Prostate gland (tissue), 2 donors: ENCODE measurements around the gene SLC22A3. TPM values are rescaled to one million over a fixed set of nuclear protein-coding genes. Genes with fewer than 3 reads are reported as not detected.
"Not testable (repeated sequence)": the region's sequence is repeated elsewhere in the genome, so short reads cannot be mapped to it uniquely, and the experiment has no call there.

Source experiments
- DNase-seq: peaks from one replicate; pipeline ENCODE4 v3.0.0-alpha.2; 2019; ENCODE audit warnings: low spot score
- H3K27ac ChIP-seq, 2 donors: fragments of 200-600 bp; sonication (generic); 2 replicates each; pipeline ENCODE4 v1.5.1; 2017 to 2019
- H3K27me3 ChIP-seq: fragments of 200-600 bp; sonication (generic); replicated peaks from 2 replicates; pipeline ENCODE4 v1.5.1; 2019; ENCODE audit not compliant: insufficient read depth
- H3K36me3 ChIP-seq, 2 donors: fragments of 200-600 bp; sonication (generic); 1 replicate in 1 of 2; 2 replicates in 1 of 2; pipeline versions ENCODE4 v1.5.1 to v1.8.1; 2017 to 2019
- H3K4me1 ChIP-seq: fragments of 200-600 bp; sonication (generic); replicated peaks from 2 replicates; pipeline ENCODE4 v1.5.1; 2019
- H3K4me3 ChIP-seq, 2 donors: fragments of 200-600 bp; sonication (generic); 2 replicates each; pipeline ENCODE4 v1.5.1; 2017 to 2019
- H3K9me3 ChIP-seq: fragments of 200-600 bp; sonication (generic); 2 replicates; pipeline ENCODE4 v1.5.1; 2017
- POLR2A ChIP-seq: fragments of 450-650 bp; IDR thresholded peaks from one replicate; pipeline ENCODE4 v1.6.1; 2016; ENCODE audit warnings: antibody characterized with exemption, mild to moderate bottlenecking
- POLR2AphosphoS5 ChIP-seq: sonication (generic); formaldehyde crosslinking; IDR thresholded peaks from one replicate; pipeline ENCODE4 v1.6.1; 2017; ENCODE audit warnings: antibody characterized with exemption
- WGBS: methylation state at CpG from one replicate; pipeline ENCODE4 v1.1.5; 2018; 5-methylcytosine and 5-hydroxymethylcytosine counted together
- intact Hi-C: fragments of 100-400 bp; cut with DNase I; formaldehyde crosslinking; loops from one replicate; pipeline ENCODE4 v1.14.2; 2022
- total RNA-seq, 2 donors: library from RNA; depleted of rRNA; stranded (reverse); fragments of >200 nt; gene quantifications; one replicate each; pipeline ENCODE4 v1.1.0, GENCODE V29; 2016
- TF ChIP-seq, protein P1 (sequence below), 4 experiments: fragments of 200-600 bp in 2 of 4; fragments of 450-650 bp in 2 of 4; sonication (generic) in 2 of 4; IDR thresholded peaks; 1 replicate in 3 of 4; 2 replicates in 1 of 4; pipeline ENCODE4 v1.5.1; 2016 to 2019; ENCODE audit warnings: antibody characterized with exemption in 4 of 4, mild to moderate bottlenecking in 2 of 4, moderate library complexity in 2 of 4

The SLC22A3 gene
- total RNA-seq: 100 to 1,000 TPM in 1 of 2 donors, 10 to 100 TPM in 1; 50.2 to 118 TPM

- peak; percentile 40 for DNase-seq
- H3K4me3 ChIP-seq: peak within 1 kb of the TSS; percentile 63 to 79
- H3K9me3 ChIP-seq: no peaks in the 10 kb centered on the region
- WGBS: 1% methylated on average over 42 of the region's 105 CpGs
- no peaks in the 10 kb centered on the region for H3K4me1 ChIP-seq
- peak within 1 kb of the TSS; percentile 83 to 89 for H3K27ac ChIP-seq
- H3K27me3 ChIP-seq: no peaks in the 10 kb centered on the region
- TF ChIP-seq, protein P1, sequence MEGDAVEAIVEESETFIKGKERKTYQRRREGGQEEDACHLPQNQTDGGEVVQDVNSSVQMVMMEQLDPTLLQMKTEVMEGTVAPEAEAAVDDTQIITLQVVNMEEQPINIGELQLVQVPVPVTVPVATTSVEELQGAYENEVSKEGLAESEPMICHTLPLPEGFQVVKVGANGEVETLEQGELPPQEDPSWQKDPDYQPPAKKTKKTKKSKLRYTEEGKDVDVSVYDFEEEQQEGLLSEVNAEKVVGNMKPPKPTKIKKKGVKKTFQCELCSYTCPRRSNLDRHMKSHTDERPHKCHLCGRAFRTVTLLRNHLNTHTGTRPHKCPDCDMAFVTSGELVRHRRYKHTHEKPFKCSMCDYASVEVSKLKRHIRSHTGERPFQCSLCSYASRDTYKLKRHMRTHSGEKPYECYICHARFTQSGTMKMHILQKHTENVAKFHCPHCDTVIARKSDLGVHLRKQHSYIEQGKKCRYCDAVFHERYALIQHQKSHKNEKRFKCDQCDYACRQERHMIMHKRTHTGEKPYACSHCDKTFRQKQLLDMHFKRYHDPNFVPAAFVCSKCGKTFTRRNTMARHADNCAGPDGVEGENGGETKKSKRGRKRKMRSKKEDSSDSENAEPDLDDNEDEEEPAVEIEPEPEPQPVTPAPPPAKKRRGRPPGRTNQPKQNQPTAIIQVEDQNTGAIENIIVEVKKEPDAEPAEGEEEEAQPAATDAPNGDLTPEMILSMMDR (IDR thresholded peaks at IDR 0.05): peak in 2 of 4 experiments; percentile 45 to 49
- no peak for TF ChIP-seq POLR2A
- intact Hi-C loops: loop anchor here (5.0 kb wide), 1 partner anchor 206 kb away; no protein-coding TSS in a partner anchor
- H3K36me3 ChIP-seq: no peaks in the 10 kb centered on the region
Measured at GRCh38 chr6:160348223-160349019, at the start of gene SLC22A3. Gene SLC22A3 (plus strand): TSS chr6:160348378. CDS start chr6:160348420, 42 bp downstream.

- Histone ChIP-seq H3K27me3 (no peaks in the 10 kb centered on the region), H3K27ac (no peak overlapping the region), H3K4me1 (no peaks in the 10 kb centered on the region), H3K36me3 (no peaks in the 10 kb centered on the region), H3K9me3 (no peaks in the 10 kb centered on the region), H3K4me3 (no peak overlapping the region)
- no peak for DNase-seq
- intact Hi-C loops: no loop called here
- TF ChIP-seq POLR2A (no peak), POLR2AphosphoS5 (no peak)
- TF ChIP-seq, protein P1 (IDR thresholded peaks at IDR 0.05): no peak
- 93% methylated on average over 11 of the region's 11 CpGs for WGBS
Measured at GRCh38 chr6:160299559-160299958, 48.6 kb upstream of the SLC22A3 start.

DNA sequence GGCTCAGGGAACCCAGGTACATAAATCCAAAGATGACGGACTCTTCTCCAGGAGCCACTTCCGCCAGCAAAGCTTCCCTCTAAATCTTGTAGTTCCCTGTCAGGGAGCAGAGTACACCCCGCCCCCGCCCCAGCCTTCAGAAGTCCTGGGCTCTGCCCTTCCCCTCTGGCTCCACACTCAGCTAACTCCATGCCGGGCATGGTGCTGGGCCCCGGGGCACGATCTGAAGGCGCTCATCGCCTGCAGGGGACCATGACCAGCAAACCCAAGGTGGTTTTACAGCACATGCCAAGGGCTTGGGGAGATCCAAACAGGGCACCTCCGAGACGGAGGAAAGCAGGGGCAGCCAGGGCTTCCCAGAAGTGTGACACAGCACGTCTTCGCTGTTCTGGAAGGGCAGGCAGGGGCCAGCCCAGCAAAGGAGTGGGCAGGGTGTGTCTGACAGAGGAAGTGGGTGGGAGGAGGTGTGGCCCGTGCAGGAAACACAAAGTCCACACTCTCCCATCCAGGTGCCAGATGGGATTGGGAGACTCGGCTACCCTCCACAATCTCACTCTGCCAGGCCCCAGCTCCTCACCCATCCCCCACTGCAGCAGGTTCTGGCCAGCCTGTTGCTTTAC, 48.0 kb upstream of the SLC22A3 start:
- no peak overlapping the region for H3K27ac ChIP-seq
- H3K4me3 ChIP-seq: no peak overlapping the region
- no peaks in the 10 kb centered on the region for H3K36me3 ChIP-seq
- 56% methylated on average over 15 of the region's 15 CpGs for WGBS
- no peaks in the 10 kb centered on the region for H3K4me1 ChIP-seq
- H3K27me3 ChIP-seq: no peaks in the 10 kb centered on the region
- DNase-seq: no peak
- intact Hi-C loops: no loop called here
- TF ChIP-seq POLR2AphosphoS5: no peak
- TF ChIP-seq, protein P1 (IDR thresholded peaks at IDR 0.05): no peak
- H3K9me3 ChIP-seq: no peaks in the 10 kb centered on the region

DNA sequence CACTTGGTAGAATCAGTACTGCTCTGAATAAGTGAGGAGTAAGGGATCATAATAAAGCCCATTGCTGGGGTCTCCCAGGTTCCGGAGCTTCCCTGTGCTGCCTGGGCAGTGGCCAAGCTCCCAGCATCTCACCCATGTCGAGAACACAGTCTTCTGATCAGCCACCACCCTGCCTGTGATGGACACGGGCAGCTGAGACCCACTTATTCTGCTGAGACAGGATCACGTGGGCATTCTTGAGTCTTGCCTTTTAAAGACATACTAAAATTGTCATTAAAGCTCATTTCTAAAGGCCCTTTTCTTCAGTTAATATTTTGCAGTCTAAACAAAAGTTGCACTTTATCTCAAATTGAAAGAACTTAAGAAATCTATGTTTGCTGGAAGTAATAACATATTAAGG, 46.8 kb upstream of the SLC22A3 start:
- no peaks in the 10 kb centered on the region for H3K27me3 ChIP-seq
- H3K36me3 ChIP-seq: no peaks in the 10 kb centered on the region
- intact Hi-C loops: no loop called here
- TF ChIP-seq POLR2AphosphoS5 (no peak), POLR2A (no peak)
- TF ChIP-seq, protein P1 (IDR thresholded peaks at IDR 0.05): no peak
- H3K4me3 ChIP-seq: no peak overlapping the region
- peaks cover 2% of the 10 kb centered on the region for H3K4me1 ChIP-seq
- DNase-seq: no peak
- no peak overlapping the region for H3K27ac ChIP-seq
- WGBS: 38% methylated on average over 4 of the region's 4 CpGs
- H3K9me3 ChIP-seq: no peaks in the 10 kb centered on the region

GRCh38 chr6:160302431-160303082, 45.6 kb upstream of the SLC22A3 start:
- H3K9me3 ChIP-seq, H3K36me3 ChIP-seq, intact Hi-C loops, H3K4me3 ChIP-seq, DNase-seq, H3K4me1 ChIP-seq, H3K27me3 ChIP-seq, H3K27ac ChIP-seq: not testable (repeated sequence)
- 76% methylated on average over 2 of the region's 2 CpGs for WGBS
